Calu3 (cell line): ENCODE data around the gene LIN28A. TPM values are rescaled to one million over a fixed set of nuclear protein-coding genes. Genes with fewer than 3 reads are reported as not detected.
A peak's percentile ranks its signal among the peaks of the same experiment; 100 is the strongest.

Experiments used
- BruUV-seq: library from RNA; stranded (reverse); fragments of 400-500 nt; replicated peaks from 2 replicates; lab custom pipeline; 2021; lab: Mats Ljungman, UMichigan
- CTCF ChIA-PET: fragments of 300-600 bp; sonication (Branson Sonifier 250); formaldehyde crosslinking; loops from one replicate; lab custom pipeline; 2022; ENCODE audit warnings: antibody characterized with exemption; lab: Charles Lee
- DNase-seq: peaks from one replicate; pipeline ENCODE4 v3.0.0; 2022
- H3K27ac Mint-ChIP-seq: one replicate; pipeline ENCODE4 v1.8.0; 2022; ENCODE audit warnings: mixed read lengths; ENCODE audit not compliant: unreplicated experiment
- H3K27me3 Mint-ChIP-seq: one replicate; pipeline ENCODE4 v1.8.0; 2022; ENCODE audit warnings: mixed read lengths; ENCODE audit not compliant: unreplicated experiment
- H3K36me3 Mint-ChIP-seq: one replicate; pipeline ENCODE4 v1.8.0; 2022; ENCODE audit warnings: mild to moderate bottlenecking, moderate library complexity, mixed read lengths; ENCODE audit not compliant: insufficient read depth, unreplicated experiment
- H3K4me1 Mint-ChIP-seq: one replicate; pipeline ENCODE4 v1.8.0; 2022; ENCODE audit warnings: mild to moderate bottlenecking, low read depth, mixed read lengths; ENCODE audit not compliant: unreplicated experiment
- H3K4me3 Mint-ChIP-seq: one replicate; pipeline ENCODE4 v1.8.0; 2022; ENCODE audit warnings: mild to moderate bottlenecking, low read depth, moderate library complexity, mixed read lengths; ENCODE audit not compliant: unreplicated experiment
- H3K9me3 Mint-ChIP-seq: one replicate; pipeline ENCODE4 v1.8.0; 2022; ENCODE audit warnings: low read depth, mixed read lengths; ENCODE audit not compliant: unreplicated experiment
- CTCF ChIP-seq: fragments of 200-600 bp; IDR thresholded peaks from one replicate; pipeline ENCODE4 v1.8.0; 2022; ENCODE audit warnings: antibody characterized with exemption; ENCODE audit not compliant: unreplicated experiment
- intact Hi-C: fragments of 100-400 bp; cut with micrococcal nuclease; formaldehyde crosslinking; loops from one replicate; pipeline ENCODE4 v1.10.0; 2022; ENCODE audit not compliant: unreplicated experiment
- total RNA-seq: library from RNA; stranded (reverse); gene quantifications from 2 replicates; pipeline ENCODE4 v1.2.3, GENCODE V29; 2022

LIN28A gene
- total RNA-seq, 1 experiment from 2014 or later: not detected

GRCh38 chr1:26429721-26430120 is 19.1 kb downstream of the LIN28A start:
- CTCF ChIA-PET: interaction anchor here (0.6 kb wide), 1 partner anchor 353 kb away, joined by 3 read pairs; no protein-coding TSS in a partner anchor
- TF ChIP-seq CTCF: no peak
- no peak for DNase-seq
- no peak overlapping the region for H3K27ac Mint-ChIP-seq
- BruUV-seq: no TSS peak
- peaks cover 7% of the 10 kb centered on the region for H3K27me3 Mint-ChIP-seq
- H3K4me1 Mint-ChIP-seq: no peaks in the 10 kb centered on the region
- no peaks in the 10 kb centered on the region for H3K9me3 Mint-ChIP-seq
- intact Hi-C loops: no loop called here
- H3K4me3 Mint-ChIP-seq: no peak overlapping the region
- peaks cover 18% of the 10 kb centered on the region for H3K36me3 Mint-ChIP-seq

- CTCF ChIA-PET: interaction anchor here (0.8 to 1.1 kb wide), 4 partner anchors 15 to 255 kb away, joined by 3 to 5 read pairs (median 3); partner anchors contain the start of gene CNKSR1
- no peaks in the 10 kb centered on the region for H3K27me3 Mint-ChIP-seq
- H3K4me1 Mint-ChIP-seq: no peaks in the 10 kb centered on the region
- H3K36me3 Mint-ChIP-seq: peaks cover 18% of the 10 kb centered on the region
- H3K4me3 Mint-ChIP-seq: peak within 1 kb of the TSS; percentile 91
- TF ChIP-seq CTCF: no peak
- intact Hi-C loops: no loop called here
- DNase-seq: peak; percentile 95
- peak within 1 kb of the TSS; percentile 95 for H3K27ac Mint-ChIP-seq
- H3K9me3 Mint-ChIP-seq: no peaks in the 10 kb centered on the region
- BruUV-seq: no TSS peak
Observed at GRCh38 chr1:26431979-26432695, 21.5 kb downstream of the LIN28A start, which contains the start of gene DHDDS. Gene DHDDS, plus strand, starts transcription at chr1:26432321. Its CDS starts 625 bp downstream, at chr1:26432946.

- peak overlapping the region; percentile 91 for H3K4me3 Mint-ChIP-seq
- intact Hi-C loops: no loop called here
Observed at GRCh38 chr1:26432793-26433192, 22.2 kb downstream of the LIN28A start.

GRCh38 chr1:26434161-26434752 is 23.6 kb downstream of the LIN28A start:
- H3K27ac Mint-ChIP-seq: no peak overlapping the region
- no peak overlapping the region for H3K4me3 Mint-ChIP-seq
- H3K9me3 Mint-ChIP-seq: no peaks in the 10 kb centered on the region
- intact Hi-C loops: no loop called here
- no peaks in the 10 kb centered on the region for H3K4me1 Mint-ChIP-seq
- BruUV-seq: no TSS peak
- H3K36me3 Mint-ChIP-seq: peaks cover 18% of the 10 kb centered on the region
- H3K27me3 Mint-ChIP-seq: no peaks in the 10 kb centered on the region
- DNase-seq: no peak
- CTCF ChIA-PET: no interaction called here
- no peak for TF ChIP-seq CTCF

More at GRCh38 chr1:26432793-26433192, 22.2 kb downstream of the LIN28A start:
- Mint-ChIP-seq H3K27ac (peak overlapping the region; percentile 95), H3K4me1 (no peaks in the 10 kb centered on the region), H3K27me3 (no peaks in the 10 kb centered on the region), H3K9me3 (no peaks in the 10 kb centered on the region), H3K36me3 (peaks cover 18% of the 10 kb centered on the region)
- no peak for TF ChIP-seq CTCF
- CTCF ChIA-PET: no interaction called here
- BruUV-seq: no TSS peak
- DNase-seq: no peak
